ENCODE results near the gene PMPCA. TPM values are rescaled to one million over a fixed set of nuclear protein-coding genes. Genes with fewer than 3 reads are reported as not detected.

The PMPCA gene
- total RNA-seq, 3 donors from 2014 or later (not counting 1 experiment from before 2014, with no cell fraction given): 78.3 to 84.8 (median 79.3) TPM

DNA sequence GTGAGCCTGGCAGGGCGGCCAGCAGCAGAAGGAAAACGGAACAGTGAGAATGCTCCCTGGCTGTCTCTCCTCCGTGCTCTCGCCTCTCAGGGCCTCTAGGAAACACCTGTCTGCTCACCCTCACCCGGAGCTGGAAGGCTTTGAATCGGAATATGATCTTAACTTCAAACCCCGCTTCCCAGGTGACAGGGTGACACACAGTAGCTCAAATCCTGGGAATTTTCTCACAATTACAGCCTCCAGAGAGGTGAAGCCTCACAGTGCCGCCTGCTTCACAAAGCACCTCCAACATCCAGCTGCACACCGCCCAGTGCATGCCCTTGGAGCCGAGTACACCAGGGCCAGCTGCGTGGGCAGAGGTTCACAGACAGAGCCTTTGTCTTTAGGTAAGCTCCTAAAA lies 59.9 kb downstream of the PMPCA start:
- H3K27ac Mint-ChIP-seq: no peak overlapping the region
- TF ChIP-seq, protein P1, sequence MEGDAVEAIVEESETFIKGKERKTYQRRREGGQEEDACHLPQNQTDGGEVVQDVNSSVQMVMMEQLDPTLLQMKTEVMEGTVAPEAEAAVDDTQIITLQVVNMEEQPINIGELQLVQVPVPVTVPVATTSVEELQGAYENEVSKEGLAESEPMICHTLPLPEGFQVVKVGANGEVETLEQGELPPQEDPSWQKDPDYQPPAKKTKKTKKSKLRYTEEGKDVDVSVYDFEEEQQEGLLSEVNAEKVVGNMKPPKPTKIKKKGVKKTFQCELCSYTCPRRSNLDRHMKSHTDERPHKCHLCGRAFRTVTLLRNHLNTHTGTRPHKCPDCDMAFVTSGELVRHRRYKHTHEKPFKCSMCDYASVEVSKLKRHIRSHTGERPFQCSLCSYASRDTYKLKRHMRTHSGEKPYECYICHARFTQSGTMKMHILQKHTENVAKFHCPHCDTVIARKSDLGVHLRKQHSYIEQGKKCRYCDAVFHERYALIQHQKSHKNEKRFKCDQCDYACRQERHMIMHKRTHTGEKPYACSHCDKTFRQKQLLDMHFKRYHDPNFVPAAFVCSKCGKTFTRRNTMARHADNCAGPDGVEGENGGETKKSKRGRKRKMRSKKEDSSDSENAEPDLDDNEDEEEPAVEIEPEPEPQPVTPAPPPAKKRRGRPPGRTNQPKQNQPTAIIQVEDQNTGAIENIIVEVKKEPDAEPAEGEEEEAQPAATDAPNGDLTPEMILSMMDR (IDR thresholded peaks at IDR 0.05): no peak
- Histone ChIP-seq H3K4me3 (ENCODE audit: low read length) (no peak overlapping the region), H3K36me3 (ENCODE audit: control insufficient read depth, insufficient read depth, low read length) (peaks cover 93% of the 10 kb centered on the region), H3K27ac (ENCODE audit: low read length) (no peak overlapping the region), H3K4me1 (ENCODE audit: control insufficient read depth, insufficient read depth, low read length) (no peaks in the 10 kb centered on the region), H3K27me3 (ENCODE audit: control insufficient read depth, insufficient read depth, low read length) (no peaks in the 10 kb centered on the region), H3K9me3 (ENCODE audit: control insufficient read depth, insufficient read depth, low read length) (no peaks in the 10 kb centered on the region)
- no peaks in the 10 kb centered on the region for H3K9me3 Mint-ChIP-seq
- intact Hi-C loops (cut with micrococcal nuclease): no loop called here
- peaks cover 0 to 7% of the 10 kb centered on the region in 2 donors for H3K4me1 Mint-ChIP-seq
- WGBS (ENCODE audit: insufficient coverage): 98% methylated on average over 11 of the region's 11 CpGs
- no peaks in the 10 kb centered on the region for H3K27me3 Mint-ChIP-seq (ENCODE audit: low read depth in 2 of 2)
- H3K4me3 Mint-ChIP-seq: no peak overlapping the region
- DNase-seq (no peak), ATAC-seq (no peak)
- H3K36me3 Mint-ChIP-seq: no peaks in the 10 kb centered on the region

DNA sequence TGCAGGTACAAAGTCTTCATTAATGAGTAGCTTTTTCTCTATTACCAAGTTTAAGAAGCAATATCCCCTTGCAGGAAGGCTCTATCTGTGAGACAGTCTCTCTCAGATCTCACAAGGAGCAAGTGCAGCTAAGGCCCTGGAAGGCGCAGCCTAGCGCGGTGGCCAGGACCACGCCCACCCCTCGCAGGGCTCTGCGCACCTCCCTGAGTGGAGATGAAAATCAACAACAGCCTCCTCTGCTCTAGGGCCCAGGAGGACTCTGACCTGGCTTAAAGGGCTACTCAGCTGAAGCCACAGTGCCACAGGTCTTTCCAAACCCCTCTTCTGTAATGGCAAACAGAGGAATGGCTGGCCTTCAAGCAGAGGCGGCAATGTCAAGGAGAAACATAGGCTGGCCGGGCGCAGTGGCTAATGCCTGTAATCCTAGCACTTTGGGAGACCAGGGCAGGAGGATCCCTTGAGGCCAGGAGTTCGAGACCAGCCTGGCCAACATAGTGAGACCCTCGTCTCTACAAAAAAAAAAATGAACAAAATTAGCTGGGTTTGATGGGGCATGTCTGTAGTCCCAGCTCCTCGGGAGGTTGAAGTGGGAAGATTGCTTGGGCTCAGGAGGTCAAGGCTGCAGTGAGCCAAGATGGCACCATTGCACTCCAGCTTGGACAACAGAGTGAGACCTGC lies 60.5 kb downstream of the PMPCA start:
- intact Hi-C loops (cut with micrococcal nuclease): no loop called here
- Histone ChIP-seq H3K27me3 (ENCODE audit: control insufficient read depth, insufficient read depth, low read length) (no peaks in the 10 kb centered on the region), H3K27ac (ENCODE audit: low read length) (no peak overlapping the region), H3K4me1 (ENCODE audit: control insufficient read depth, insufficient read depth, low read length) (no peaks in the 10 kb centered on the region), H3K9me3 (ENCODE audit: control insufficient read depth, insufficient read depth, low read length) (no peaks in the 10 kb centered on the region), H3K4me3 (ENCODE audit: low read length) (no peak overlapping the region), H3K36me3 (ENCODE audit: control insufficient read depth, insufficient read depth, low read length) (peaks cover 93% of the 10 kb centered on the region)
- TF ChIP-seq, protein P1 (IDR thresholded peaks at IDR 0.05): no peak
- H3K9me3 Mint-ChIP-seq: no peaks in the 10 kb centered on the region
- no peaks in the 10 kb centered on the region for H3K27me3 Mint-ChIP-seq (ENCODE audit: low read depth in 2 of 2)
- ATAC-seq (no peak), DNase-seq (no peak)
- H3K36me3 Mint-ChIP-seq: no peaks in the 10 kb centered on the region
- H3K4me3 Mint-ChIP-seq: no peak overlapping the region
- peaks cover 0 to 7% of the 10 kb centered on the region in 2 donors for H3K4me1 Mint-ChIP-seq
- 97% methylated on average over 12 of the region's 12 CpGs for whole genome bisulfite sequencing (ENCODE audit: insufficient coverage)
- H3K27ac Mint-ChIP-seq: no peak overlapping the region

DNA sequence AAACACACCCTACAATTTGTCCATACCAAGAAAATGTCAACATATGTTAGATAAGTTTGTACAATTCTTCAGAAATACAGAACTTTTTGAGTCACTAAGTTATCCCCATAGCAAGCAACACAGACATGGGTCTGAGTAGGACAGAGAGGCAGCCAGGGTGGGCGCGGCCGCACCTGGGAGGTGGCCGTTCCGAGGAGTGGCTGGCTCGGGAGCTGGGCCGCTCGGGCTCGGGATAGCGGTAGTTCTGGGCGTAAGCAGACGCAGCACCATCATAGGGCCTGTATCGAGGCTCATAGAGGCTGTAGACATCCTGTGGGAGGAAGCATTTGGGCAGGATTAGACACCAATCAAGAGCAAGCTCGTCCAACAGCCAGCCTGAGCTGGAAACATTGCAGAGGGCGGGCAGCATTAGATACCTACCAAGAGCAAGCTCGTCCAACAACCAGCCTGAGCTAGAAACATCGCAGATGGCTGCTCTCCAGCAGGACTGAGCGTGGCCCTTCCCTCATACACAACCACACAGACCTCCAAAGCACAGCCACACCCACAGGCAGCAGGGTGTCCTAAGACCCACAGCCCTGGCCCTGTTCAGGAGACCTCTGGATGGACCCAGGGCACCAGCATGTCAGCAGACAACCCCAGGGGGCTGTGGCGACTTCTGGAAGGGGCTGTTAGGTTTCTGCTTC lies 61.5 kb downstream of the PMPCA start:
- ATAC-seq: no peak
- H3K36me3 ChIP-seq (ENCODE audit: control insufficient read depth, insufficient read depth, low read length): peaks cover 93% of the 10 kb centered on the region
- TF ChIP-seq, protein P1 (IDR thresholded peaks at IDR 0.05): no peak
- Mint-ChIP-seq H3K36me3 (no peaks in the 10 kb centered on the region), H3K4me1 (peaks cover 0 to 7% of the 10 kb centered on the region in 2 donors), H3K27ac (no peak overlapping the region), H3K9me3 (no peaks in the 10 kb centered on the region), H3K27me3 (ENCODE audit: low read depth in 2 of 2) (no peaks in the 10 kb centered on the region), H3K4me3 (no peak overlapping the region)
- intact Hi-C loops (cut with micrococcal nuclease): no loop called here
- no peaks in the 10 kb centered on the region for H3K9me3 ChIP-seq (ENCODE audit: control insufficient read depth, insufficient read depth, low read length)
- no peak for DNase-seq
- WGBS (ENCODE audit: insufficient coverage): 96% methylated on average over 19 of the region's 19 CpGs
- H3K4me1 ChIP-seq (ENCODE audit: control insufficient read depth, insufficient read depth, low read length): no peaks in the 10 kb centered on the region
- no peak overlapping the region for H3K4me3 ChIP-seq (ENCODE audit: low read length)
- H3K27ac ChIP-seq (ENCODE audit: low read length): no peak overlapping the region
- H3K27me3 ChIP-seq (ENCODE audit: control insufficient read depth, insufficient read depth, low read length): no peaks in the 10 kb centered on the region

Data from natural killer cell (primary cell).